NCI-H526 treated with DMSO at 0.1 percent for 48 hours (cell line): ENCODE results near the gene RFTN2.
"Not testable (repeated sequence)": the region's sequence is repeated elsewhere in the genome, so short reads cannot be mapped to it uniquely, and the experiment has no call there.

ENCODE experiments used
- DNase-seq: peaks from one replicate; lab custom pipeline; 2025; lab: John Stamatoyannopoulos, UW

RFTN2 gene, protein sequence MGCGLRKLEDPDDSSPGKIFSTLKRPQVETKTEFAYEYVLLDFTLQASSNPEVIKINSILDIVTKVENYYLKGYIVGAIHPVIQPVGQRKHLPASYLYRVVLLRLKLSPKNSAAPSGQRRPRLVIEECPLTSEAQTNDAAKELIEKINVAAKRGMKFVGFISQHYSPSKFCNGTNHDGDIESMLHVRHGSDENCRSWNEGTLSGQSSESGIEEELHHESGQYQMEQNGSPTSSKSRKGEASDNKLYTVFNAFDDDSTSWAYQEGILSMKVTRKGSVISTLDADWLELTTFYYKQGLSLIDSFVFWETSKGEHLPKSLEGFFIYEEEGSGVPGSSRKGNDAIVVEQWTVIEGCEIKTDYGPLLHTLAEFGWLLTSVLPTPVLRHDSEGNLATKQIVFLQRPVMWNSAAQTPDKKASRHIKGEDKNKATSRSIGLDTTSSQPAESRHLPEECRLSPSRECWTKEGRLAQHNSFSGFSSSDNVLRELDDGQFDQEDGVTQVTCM

DNA sequence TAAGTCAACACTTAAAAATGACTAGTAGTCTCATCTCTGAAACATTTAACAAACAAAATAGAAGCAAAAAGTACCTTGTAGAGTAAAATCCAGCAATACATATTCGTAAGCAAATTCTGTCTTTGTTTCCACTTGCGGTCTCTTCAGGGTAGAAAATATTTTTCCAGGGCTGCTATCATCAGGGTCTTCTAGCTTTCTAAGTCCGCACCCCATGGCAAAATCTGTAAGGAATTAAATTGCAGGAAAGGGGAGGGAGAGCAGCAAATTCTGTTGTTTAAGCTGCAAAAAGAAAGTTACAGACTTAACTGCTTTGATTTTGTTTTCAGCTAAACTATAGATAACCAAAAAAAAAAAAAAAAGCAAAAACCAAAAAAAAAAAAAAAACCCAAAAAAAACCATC is at the start of gene RFTN2:
TSS of gene RFTN2 (minus strand) at position 342 of the 400 bp plus-strand sequence. CDS start at position 213, 129 bp downstream.
- DNase-seq: no peak

DNA sequence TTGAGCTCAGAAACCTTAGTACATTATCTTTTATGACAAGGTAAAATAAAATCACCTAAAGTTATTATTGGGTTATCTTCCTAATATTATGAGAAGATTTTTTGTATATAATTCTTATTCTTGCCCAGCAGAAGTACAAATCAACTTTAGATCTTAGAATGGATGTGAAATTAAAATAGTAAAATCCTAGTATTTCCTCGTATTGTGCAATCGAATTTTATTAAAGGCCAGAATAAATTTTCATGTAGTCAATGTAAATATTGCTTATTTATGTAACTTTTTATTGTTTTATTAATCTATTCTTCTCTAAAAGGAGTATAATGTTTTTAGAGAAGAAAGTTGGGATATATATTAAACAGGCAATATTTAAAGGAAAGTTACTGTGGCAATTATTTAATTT is 42.5 kb upstream of the RFTN2 start:
- no peak for DNase-seq

DNA sequence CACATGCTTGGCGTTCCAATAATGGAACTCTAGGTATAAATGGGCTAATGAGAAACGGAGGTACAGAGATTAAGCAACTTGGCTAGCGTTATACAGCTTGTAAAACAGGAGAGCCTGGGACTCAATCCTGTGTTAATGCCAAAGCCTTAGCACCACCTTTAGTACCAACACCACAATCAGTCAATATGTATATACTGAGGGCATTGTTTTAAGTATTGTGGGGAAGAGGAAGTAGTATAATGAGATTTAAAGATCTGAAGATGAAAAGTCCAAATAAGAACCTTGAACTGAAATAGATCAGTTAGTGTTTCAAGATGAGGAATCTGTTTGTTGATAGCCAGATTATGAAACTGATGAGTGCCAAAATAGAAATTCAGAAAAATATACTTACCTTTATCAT is 37.9 kb upstream of the RFTN2 start:
- DNase-seq: no peak

DNA sequence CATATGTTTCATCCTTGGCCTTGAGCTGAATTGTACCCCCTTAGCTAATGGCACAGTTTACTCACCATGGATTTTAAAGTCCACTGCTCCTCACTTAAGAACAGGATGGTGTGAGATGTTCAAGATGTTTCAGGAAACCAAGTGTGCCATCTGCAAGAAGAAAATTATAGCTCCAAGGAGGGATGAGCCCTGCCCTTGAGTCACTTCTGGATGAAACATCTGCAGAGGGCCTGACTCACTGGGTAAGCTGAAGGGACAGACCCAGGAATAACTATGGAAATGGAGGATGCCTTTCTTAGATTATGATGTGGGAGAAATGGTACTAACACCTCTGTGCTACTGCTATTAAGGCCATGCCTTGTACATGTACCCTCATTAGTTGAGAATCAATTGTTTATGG is 36.2 kb upstream of the RFTN2 start:
- no peak for DNase-seq

DNA sequence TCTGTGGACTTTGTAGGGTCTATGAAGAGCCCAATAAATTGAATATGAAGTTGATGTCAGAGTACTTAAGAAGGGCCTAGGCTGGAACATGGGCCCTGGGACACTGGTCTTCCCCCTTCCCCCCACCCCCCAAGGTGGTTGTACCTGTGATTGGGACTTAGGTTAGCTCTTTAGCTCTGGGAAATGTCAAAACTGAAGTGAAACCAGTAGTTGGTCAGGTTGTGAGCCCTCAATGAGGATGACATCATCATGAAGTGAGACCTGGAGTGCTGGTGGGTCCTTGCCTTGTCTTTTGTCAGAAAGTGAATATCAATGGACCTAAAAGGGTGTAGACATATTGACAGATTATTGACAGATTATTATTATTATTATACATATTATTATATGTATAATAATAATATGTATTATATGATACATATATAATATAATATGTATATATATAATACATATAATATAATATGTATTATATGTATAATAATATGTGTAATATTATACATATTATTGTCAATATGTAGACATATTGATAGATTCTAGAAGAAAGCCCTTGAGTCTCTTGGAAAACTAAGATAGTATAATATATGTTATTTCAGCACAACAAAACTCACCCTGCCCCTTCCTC is 35.1 kb upstream of the RFTN2 start:
- DNase-seq: no peak

DNA sequence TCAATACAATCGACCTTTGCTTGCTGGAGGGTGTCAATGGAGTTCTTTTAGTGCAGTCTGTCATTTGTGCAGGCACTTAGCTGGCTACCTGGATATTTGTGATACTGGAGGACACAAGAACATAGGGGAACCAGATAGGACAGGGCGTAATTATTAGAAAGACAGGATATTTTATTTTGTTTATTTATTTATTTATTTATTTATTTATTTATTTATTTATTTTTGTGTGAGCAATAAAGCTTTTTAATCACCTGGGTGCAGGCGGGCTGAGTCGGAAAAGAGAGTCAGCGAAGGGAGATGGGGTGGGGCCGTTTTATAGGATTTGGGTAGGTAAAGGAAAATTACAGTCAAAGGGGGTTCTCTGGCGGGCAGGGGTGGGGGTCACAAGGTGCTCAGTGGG is 33.8 kb upstream of the RFTN2 start:
- not testable (repeated sequence) for DNase-seq

DNA sequence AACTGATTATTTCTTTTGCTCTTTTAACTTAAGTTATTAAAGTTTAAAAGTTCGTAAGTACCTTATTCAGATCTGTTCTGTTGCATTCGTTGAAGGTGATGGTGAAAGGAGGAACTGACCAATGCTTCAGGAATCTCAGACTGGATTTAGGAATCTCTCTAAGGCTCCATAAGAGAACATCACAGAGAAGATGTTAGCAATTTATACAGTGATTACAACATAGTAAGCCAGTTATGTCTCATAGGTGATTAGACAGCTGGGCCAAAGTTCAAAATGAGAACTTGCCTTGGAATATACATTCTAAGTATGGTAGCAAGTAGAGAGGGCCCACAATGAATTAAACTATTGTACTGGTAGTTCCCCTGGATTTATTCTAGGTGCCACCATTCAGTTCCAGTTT is 32.9 kb upstream of the RFTN2 start:
- DNase-seq: no peak

DNA sequence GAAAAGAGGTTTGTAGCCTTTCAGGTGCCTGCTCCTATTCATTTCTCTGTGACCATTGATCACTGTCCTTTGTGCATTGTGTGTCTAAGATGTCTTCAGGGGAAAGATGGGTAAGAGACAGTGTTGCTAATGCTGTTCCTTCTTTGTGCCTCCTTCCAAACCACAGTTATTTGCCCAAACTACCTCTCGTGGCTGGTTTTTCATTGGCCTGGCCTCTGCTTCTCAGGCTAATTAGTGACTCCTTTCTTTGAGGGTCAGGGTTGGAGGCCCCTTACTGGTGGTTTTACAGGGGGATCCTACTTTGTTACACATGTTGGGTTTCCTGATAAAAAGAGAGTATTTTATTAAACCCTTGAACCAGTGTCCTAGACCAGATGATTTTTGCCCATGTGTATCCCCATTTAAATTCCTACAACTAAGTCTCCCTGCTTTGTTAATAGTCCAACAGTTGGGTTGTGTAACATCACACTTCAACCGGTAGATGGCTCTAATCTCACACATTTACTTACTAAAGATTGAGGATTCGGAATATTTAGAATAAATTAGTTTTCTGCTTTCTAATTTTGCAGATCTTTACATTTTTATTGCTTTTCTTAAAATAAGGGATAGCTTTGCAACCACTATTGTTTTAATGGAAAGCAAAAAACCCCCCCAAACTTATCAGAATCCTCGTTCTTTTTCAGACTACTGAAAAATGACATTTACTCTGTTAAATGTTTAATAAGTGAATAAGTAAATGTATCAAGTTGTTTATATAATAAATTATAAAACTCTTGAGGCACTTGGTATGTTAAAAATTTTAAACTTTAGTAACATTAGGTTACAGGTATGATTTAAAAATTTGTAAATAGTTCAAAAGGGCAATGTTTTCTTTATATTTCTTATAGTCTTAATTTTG is 32.2 kb upstream of the RFTN2 start:
- peak; percentile 31 for DNase-seq

DNA sequence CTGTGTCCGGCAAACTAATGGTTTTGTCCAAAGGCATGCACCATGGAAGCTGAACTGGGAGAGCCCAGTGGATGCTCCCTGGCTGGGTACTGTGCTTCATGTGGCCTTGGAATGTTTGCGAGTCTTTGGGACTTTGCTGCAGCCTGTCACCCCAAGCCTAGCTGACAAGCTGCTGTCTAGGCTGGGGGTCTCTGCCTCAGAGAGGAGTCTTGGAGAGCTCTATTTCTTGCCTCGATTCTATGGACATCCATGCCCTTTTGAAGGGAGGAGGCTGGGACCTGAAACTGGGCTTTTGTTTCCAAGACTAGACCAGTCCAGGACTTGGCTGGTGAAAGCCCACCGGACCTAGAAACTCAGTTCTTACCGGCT is 31.4 kb upstream of the RFTN2 start:
- DNase-seq: no peak

DNA sequence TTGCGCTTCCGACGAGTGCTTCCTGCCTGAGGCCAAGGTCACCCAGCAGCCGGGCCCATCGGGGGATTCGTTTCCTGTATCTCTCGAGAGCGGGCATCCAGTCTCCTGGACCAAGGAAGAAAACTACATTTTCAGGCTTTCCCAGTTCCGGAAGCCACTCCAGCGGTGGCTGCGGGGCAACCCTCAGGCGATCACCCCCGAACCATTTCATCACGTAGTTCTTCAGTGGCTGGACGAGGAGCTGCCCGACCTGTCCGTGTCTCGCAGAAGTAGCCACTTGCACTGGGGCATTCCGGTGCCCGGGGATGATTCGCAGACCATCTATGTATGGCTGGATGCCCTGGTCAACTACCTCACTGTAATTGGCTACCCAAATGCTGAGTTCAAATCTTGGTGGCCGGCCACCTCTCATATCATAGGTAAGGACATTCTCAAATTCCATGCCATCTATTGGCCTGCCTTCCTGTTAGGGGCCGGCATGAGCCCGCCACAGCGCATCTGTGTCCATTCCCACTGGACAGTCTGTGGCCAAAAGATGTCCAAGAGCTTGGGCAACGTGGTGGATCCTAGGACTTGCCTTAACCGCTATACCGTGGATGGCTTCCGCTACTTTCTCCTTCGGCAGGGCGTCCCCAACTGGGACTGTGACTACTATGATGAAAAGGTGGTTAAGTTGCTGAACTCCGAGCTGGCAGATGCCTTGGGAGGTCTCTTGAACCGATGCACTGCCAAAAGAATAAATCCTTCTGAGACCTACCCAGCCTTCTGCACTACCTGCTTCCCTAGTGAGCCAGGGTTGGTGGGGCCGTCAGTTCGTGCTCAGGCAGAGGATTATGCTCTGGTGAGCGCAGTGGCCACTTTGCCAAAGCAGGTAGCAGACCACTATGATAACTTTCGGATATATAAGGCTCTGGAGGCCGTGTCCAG is 30.8 kb upstream of the RFTN2 start:
- DNase-seq: no peak

DNA sequence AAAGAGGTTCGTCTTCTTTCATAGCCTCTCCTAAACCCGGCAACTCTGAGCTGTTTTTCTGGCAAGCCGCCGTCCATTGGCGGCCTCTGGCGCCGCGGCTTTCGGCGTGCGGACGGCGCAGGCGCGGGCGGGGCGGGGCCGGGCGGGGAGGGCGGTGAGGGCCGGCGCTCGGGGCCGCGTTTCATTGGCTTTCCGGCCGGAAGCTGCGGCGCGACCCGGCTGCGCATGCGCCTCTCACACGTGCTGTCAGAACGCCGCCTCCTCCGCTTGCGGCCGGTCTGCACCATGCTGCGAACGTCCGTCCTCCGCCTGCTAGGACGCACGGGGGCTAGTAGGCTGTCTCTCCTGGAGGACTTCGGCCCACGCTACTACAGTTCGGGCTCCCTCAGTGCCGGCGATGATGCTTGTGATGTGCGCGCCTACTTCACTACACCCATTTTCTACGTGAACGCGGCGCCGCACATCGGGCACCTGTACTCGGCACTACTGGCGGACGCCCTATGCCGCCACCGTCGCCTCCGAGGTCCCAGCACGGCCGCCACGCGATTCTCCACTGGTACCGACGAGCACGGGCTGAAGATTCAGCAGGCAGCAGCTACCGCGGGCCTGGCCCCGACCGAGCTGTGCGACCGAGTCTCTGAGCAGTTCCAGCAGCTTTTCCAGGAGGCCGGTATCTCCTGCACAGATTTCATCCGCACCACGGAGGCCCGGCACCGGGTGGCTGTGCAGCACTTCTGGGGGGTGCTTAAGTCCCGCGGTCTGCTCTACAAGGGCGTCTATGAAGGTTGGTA is 29.9 kb upstream of the RFTN2 start, which contains the start of gene MARS2:
TSS of gene MARS2 (plus strand) at position 249 of the 791 bp plus-strand sequence. CDS start at position 286, 37 bp downstream.
- DNase-seq: peak; percentile 83

DNA sequence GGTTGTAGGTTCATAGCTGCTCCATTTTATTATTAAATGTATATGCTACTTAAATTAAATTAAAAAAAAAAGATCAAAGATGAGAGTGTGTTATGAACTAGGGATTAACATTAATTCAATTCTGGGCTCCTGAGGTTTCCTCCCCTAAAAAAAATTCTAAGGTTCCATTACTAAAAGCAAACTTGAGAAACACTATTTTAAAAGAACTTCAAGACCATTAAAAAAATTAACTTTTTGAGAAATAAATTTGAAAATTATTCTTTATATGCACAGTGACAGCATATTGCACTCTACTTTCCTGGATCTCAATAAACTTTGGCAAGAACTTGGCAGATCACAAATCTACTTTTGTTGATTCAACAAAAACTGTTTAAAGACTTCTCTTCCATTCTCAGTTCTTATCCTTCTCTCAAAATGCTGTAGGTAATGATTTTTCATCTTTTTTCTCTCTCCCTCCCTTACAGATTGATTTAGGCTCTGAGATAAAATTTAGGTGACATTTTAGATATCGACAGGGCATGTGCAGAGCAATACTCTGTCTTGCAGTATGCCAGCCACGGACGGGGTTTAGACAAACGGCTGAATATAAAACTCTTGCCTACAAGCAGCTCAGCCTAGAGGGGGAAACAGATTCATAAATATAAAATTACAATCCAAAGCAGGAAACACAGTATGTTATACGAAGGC is 29.2 kb upstream of the RFTN2 start:
- no peak for DNase-seq

DNA sequence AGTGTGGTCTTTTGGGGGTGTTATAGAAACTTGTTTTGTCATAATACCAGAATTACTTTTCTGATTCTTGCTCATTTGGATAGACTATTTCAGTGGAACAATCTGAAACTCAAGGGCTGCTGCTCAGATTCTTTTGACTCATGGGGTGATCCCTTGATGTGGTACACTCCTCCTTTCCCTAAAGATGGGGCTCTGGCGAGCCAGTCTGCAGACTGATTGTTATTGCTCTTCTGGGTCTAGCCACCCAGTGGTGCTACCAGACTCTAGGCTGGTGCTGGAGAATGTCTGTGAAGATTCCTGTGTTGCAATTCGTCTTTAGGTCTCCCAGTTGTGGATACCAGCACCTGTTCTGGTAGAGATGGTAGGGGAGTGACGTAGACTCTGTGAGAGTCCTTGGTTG is 25.6 kb upstream of the RFTN2 start:
- no peak for DNase-seq

DNA sequence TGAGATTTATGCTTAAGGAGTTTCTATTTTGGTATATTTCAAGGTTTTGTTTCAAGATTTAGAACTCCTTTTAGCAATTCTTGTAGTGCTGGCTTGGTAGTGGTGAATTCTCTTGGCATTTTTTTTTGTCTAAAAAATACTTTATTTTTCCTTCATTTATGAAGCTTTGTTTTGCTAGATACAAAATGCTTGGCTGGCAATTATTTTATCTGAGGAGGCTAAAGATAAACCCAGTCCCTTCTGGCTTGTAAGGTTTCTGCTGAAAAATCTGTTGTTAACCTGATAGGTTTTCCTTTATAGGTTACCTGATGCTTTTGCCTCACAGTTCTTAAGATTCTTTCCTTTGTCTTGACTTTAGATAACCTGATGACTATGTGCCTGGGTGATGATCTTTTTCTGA is 24.3 kb upstream of the RFTN2 start:
- DNase-seq: not testable (repeated sequence)

DNA sequence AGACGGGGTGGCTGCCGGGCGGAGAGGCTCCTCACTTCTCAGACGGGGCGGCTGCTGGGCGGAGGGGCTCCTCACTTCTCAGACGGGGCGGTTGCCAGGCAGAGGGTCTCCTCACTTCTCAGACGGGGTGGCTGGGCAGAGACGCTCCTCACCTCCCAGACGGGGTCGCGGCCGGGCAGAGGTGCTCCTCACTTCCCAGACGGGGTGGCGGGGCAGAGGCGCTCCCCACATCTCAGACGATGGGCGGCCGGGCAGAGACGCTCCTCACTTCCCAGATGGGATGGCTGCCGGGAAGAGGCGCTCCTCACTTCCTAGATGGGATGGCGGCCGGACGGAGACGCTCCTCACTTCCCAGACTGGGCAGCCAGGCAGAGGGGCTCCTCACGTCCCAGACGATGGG is 21.2 kb upstream of the RFTN2 start:
- DNase-seq: not testable (repeated sequence)

DNA sequence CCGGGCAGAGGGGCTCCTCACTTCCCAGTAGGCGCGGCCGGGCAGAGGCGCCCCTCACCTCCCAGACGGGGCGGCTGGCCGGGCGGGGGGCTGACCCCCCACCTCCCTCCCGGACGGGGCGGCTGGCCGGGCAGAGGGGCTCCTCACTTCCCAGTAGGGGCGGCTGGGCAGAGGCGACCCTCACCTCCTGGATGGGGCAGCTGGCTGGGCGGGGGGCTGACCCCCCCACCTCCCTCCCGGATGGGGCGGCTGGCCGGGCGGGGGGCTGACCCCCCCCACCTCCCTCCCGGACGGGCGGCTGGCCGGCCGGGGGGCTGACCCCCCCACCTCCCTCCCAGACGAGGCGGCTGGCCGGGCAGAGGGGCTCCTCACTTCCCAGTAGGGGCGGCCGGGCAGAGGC is 20.6 kb upstream of the RFTN2 start:
- DNase-seq: not testable (repeated sequence)

DNA sequence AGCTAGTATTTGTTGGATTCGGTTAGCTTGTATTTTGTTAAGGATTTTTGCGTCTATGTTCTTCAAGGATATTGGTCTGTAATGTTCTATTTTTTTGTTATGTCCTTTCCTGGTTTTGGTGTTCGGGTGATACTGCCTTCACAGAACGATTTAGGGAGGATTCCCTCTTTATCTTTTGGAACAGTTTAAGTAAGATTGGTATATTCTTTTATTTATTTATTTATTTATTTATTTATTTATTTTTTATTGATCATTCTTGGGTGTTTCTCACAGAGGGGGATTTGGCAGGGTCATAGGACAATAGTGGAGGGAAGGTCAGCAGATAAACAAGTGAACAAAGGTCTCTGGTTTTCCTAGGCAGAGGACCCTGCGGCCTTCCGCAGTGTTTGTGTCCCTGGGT is 19.8 kb upstream of the RFTN2 start:
- DNase-seq: not testable (repeated sequence)

DNA sequence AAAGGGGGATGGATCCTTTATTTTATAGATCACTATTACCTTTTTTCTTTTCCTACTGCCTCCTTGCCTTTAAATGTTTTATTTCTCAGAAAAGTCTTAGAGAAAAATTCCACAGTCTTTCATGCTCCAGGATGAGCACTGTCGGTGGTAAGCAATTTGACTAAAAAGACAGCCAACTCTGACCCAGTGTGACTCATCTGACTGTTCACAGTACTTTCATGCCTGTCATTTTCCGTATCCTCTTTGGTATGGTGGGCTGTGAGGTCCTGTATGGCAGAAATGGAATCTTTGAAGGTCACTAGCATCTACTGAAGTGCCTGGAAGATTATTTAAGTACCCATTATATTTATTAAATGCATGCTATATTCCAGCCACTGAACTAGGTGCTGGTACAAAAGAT is 2.1 kb upstream of the RFTN2 start:
- no peak for DNase-seq

DNA sequence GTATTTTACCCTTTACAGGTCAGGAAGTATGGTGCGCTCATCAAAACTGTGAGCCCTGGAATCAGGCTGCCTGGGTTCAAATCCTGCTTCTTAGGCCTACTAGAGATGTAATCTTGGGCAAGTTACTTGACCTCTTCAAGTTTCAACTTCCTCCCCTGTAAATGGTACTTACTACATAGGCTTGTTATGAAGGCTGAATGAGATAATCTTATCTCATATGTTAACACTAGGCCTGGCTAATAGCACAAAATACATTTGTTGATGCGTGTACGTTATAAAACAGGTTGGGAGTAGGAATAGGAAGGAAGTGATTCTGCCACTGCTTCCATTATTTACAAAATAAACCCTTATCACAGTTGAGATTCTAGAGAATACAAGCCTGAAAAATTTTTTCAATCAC is 1.7 kb upstream of the RFTN2 start:
- no peak for DNase-seq

DNA sequence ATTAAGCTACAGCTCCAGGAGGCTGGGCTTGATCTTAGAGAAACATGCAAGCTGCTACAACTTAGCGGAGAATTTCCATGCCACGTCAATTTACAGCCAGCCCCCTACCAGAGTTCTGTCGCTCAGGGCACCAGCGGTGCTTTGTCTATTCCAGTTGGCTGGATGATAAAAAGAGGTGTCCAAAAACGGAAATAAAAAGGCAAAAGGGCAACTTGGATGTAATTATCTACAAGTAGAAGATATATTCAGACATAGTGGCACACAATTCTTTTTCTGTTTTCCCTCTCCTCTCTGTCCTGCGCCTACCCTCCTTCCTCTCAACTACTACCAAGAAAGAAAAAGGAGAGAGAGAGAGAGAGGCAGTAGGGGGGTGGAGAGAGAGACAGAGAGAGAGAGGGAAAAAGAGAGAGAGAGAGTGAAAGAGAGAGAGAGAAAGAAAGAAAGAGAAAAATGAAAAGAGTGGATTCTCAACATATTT is 363 bp upstream of the RFTN2 start:
- no peak for DNase-seq
